Activated CD8-positive, alpha-beta T cell treated with anti-CD3 and anti-CD28 coated beads for 36 hours (primary cell): Measurements from ENCODE around the gene TRAF3IP1. TPM values are rescaled to one million over a fixed set of nuclear protein-coding genes. Genes with fewer than 3 reads are reported as not detected.
A peak's percentile ranks its signal among the peaks of the same experiment; 100 is the strongest.

Experiments
- ATAC-seq: fragments of 200-7000 bp; cut with Tn5 transposase; one replicate; pipeline ENCODE4 v1.10.0; 2021; ENCODE audit warnings: mild to moderate bottlenecking, moderate library complexity
- CTCF ChIA-PET: fragments of 350-600 bp; sonication (Branson Sonifier 250); formaldehyde crosslinking; loops from one replicate; lab custom pipeline; 2021; ENCODE audit warnings: antibody characterized with exemption; lab: Charles Lee
- POLR2A ChIA-PET: fragments of 350-600 bp; sonication (Branson Sonifier 250); formaldehyde crosslinking; loops from one replicate; lab custom pipeline; 2021; ENCODE audit warnings: antibody characterized with exemption; lab: Charles Lee
- DNase-seq: peaks from one replicate; pipeline ENCODE4 v3.0.0-alpha.2; 2020
- H3K27ac Mint-ChIP-seq: one replicate; pipeline ENCODE4 v1.8.0; 2021; ENCODE audit warnings: mild to moderate bottlenecking, mixed read lengths
- H3K27me3 Mint-ChIP-seq: one replicate; pipeline ENCODE4 v1.8.0; 2021; ENCODE audit warnings: mixed read lengths
- H3K36me3 Mint-ChIP-seq: one replicate; pipeline ENCODE4 v1.8.0; 2021; ENCODE audit warnings: low read depth, mixed read lengths
- H3K4me1 Mint-ChIP-seq: one replicate; pipeline ENCODE4 v1.8.0; 2021; ENCODE audit warnings: low read depth, mixed read lengths
- H3K4me3 Mint-ChIP-seq: one replicate; pipeline ENCODE4 v1.8.0; 2021; ENCODE audit warnings: mild to moderate bottlenecking, moderate library complexity, mixed read lengths
- H3K9me3 Mint-ChIP-seq: one replicate; pipeline ENCODE4 v1.8.0; 2021; ENCODE audit warnings: mixed read lengths
- CTCF ChIP-seq: fragments of 200-600 bp; IDR thresholded peaks from one replicate; pipeline ENCODE4 v1.8.0; 2022; ENCODE audit warnings: antibody characterized with exemption, mild to moderate bottlenecking
- intact Hi-C: fragments of 100-400 bp; cut with micrococcal nuclease; formaldehyde crosslinking; loops from one replicate; pipeline ENCODE4 v1.10.0; 2022
- total RNA-seq, 2 experiments: library from RNA; stranded (reverse); gene quantifications; one replicate each; pipeline ENCODE4 v1.2.3, GENCODE V29; 2021

TRAF3IP1 gene
- total RNA-seq, 2 experiments from 2014 or later, result 7.1 to 7.9 TPM

GRCh38 chr2:238413368-238413767 is 93.0 kb downstream of the TRAF3IP1 start:
- no peaks in the 10 kb centered on the region for H3K27me3 Mint-ChIP-seq
- POLR2A ChIA-PET, result no interaction called here
- no peak overlapping the region for H3K4me3 Mint-ChIP-seq
- TF ChIP-seq CTCF, result no peak
- DNase-seq, result no peak
- ATAC-seq, result no peak
- no peak overlapping the region for H3K27ac Mint-ChIP-seq
- CTCF ChIA-PET, result no interaction called here
- peaks cover 10% of the 10 kb centered on the region for H3K9me3 Mint-ChIP-seq
- H3K36me3 Mint-ChIP-seq, result peaks cover 8% of the 10 kb centered on the region
- H3K4me1 Mint-ChIP-seq, result peaks cover 6% of the 10 kb centered on the region
- intact Hi-C loops, result no loop called here

GRCh38 chr2:238415036-238415764 is 94.9 kb downstream of the TRAF3IP1 start:
- ChIA-PET POLR2A (interaction anchor here (0.9 kb wide), 1 partner anchor 21 kb away, joined by 3 read pairs; no protein-coding TSS in a partner anchor), CTCF (interaction anchor here (1.1 to 1.5 kb wide), 2 partner anchors 44 to 45 kb away, joined by 3 to 6 read pairs; no protein-coding TSS in a partner anchor)
- Mint-ChIP-seq H3K27ac (peak overlapping the region; percentile 72), H3K27me3 (no peaks in the 10 kb centered on the region), H3K9me3 (peaks cover 10% of the 10 kb centered on the region), H3K4me1 (peaks cover 6% of the 10 kb centered on the region), H3K4me3 (no peak overlapping the region), H3K36me3 (peaks cover 8% of the 10 kb centered on the region)
- no peak for TF ChIP-seq CTCF
- DNase-seq (peak; percentile 68), ATAC-seq (peak; percentile 98)
- intact Hi-C loops, result no loop called here

GRCh38 chr2:238415893-238416292 is 95.6 kb downstream of the TRAF3IP1 start:
- Mint-ChIP-seq H3K27me3 (no peaks in the 10 kb centered on the region), H3K9me3 (peaks cover 10% of the 10 kb centered on the region), H3K27ac (no peak overlapping the region), H3K36me3 (peaks cover 8% of the 10 kb centered on the region), H3K4me1 (peaks cover 6% of the 10 kb centered on the region), H3K4me3 (no peak overlapping the region)
- TF ChIP-seq CTCF, result no peak
- POLR2A ChIA-PET, result interaction anchor here (0.9 kb wide), 1 partner anchor 21 kb away, joined by 3 read pairs; no protein-coding TSS in a partner anchor
- DNase-seq, result no peak
- intact Hi-C loops, result no loop called here
- CTCF ChIA-PET, result no interaction called here
- ATAC-seq, result no peak

GRCh38 chr2:238418196-238418998 is 98.1 kb downstream of the TRAF3IP1 start:
- H3K27me3 Mint-ChIP-seq, result no peaks in the 10 kb centered on the region
- peaks cover 8% of the 10 kb centered on the region for H3K36me3 Mint-ChIP-seq
- H3K4me1 Mint-ChIP-seq, result peaks cover 6% of the 10 kb centered on the region
- ChIA-PET CTCF (no interaction called here), POLR2A (no interaction called here)
- peaks cover 10% of the 10 kb centered on the region for H3K9me3 Mint-ChIP-seq
- ATAC-seq (no peak), DNase-seq (no peak)
- H3K4me3 Mint-ChIP-seq, result no peak overlapping the region
- TF ChIP-seq CTCF, result no peak
- intact Hi-C loops, result no loop called here
- H3K27ac Mint-ChIP-seq, result no peak overlapping the region
